ENCODE data around the gene GAB2.

GAB2 gene

DNA sequence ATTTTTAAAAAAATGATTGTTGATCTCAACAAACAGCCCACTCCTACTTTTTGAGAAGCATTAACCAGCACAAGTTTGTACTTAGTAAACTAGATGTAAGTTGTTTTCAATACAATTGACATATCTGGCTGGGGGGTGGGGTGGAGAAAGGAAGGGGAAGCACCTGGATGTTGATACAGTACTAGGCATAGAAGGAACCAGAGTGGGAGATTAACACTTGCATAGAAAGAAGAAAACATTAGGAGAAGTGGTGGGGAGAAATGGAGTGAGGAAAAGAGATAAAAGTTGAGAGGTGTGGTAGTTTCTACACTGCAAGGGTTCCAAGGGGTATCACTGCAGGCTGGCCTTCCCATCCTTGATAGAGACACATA lies 10.6 kb upstream of the GAB2 start (continued):
- TF ChIP-seq ZNF398 (tag by site-specific recombination; IDR thresholded peaks at IDR 0.05) (no peak), ZNF202 (tag by site-specific recombination; IDR thresholded peaks at IDR 0.05; ENCODE audit: borderline replicate concordance) (no peak), ZNF426 (tag by site-specific recombination; IDR thresholded peaks at IDR 0.05) (no peak)

GRCh38 chr11:78427615-78428265 lies 10.1 kb upstream of the GAB2 start:
- Histone ChIP-seq H3K4me1 (ENCODE audit: control insufficient read depth, insufficient read depth, low read length) (no peaks in the 10 kb centered on the region), H3K36me3 (ENCODE audit: control insufficient read depth in 2 of 2, insufficient read depth in 1 of 2, low read length in 2 of 2) (no peaks in the 10 kb centered on the region)
- POLR2A ChIA-PET: no interaction called here

GRCh38 chr11:78426845-78427244 lies 9.2 kb upstream of the GAB2 start:
- H3K4me1 ChIP-seq (ENCODE audit: control insufficient read depth, insufficient read depth, low read length): no peaks in the 10 kb centered on the region
- H3K4me3 ChIP-seq (ENCODE audit: low read depth, low read length): no peak overlapping the region
- ChIA-PET POLR2A (no interaction called here), CTCF (interaction anchor here (1.2 kb wide), 1 partner anchor 199 kb away, joined by 3 read pairs; no protein-coding TSS in a partner anchor)
- H3K9me3 ChIP-seq (ENCODE audit: control insufficient read depth, insufficient read depth, low read depth, low read length): no peaks in the 10 kb centered on the region
- H3K27ac ChIP-seq (ENCODE audit: extremely low read depth, low read depth, low read length): no peak overlapping the region
- no peak for TF ChIP-seq ZNF211 (tag by site-specific recombination; IDR thresholded peaks at IDR 0.05; ENCODE audit: low read depth)
- TF ChIP-seq ZNF555 (tag by site-specific recombination; conservative IDR thresholded peaks at IDR 0.05): no peak
- no peak for TF ChIP-seq TRIM28 (IDR thresholded peaks at IDR 0.05; ENCODE audit: borderline replicate concordance, low read length)
- no peak for TF ChIP-seq ZNF48 (tag by site-specific recombination; IDR thresholded peaks at IDR 0.05)
- no peak for TF ChIP-seq ZNF624 (tag by site-specific recombination; IDR thresholded peaks at IDR 0.05)
- TF ChIP-seq KLF9 (tag by site-specific recombination; IDR thresholded peaks at IDR 0.05; ENCODE audit: low read depth): no peak
- no peak for TF ChIP-seq ZNF404 (tag by site-specific recombination; IDR thresholded peaks at IDR 0.05)
- no peak for TF ChIP-seq KLF8 (tag by site-specific recombination; IDR thresholded peaks at IDR 0.05)
- TF ChIP-seq ZBTB21 (tag by site-specific recombination; IDR thresholded peaks at IDR 0.05): no peak
- no peak for TF ChIP-seq ZNF26 (tag by site-specific recombination; IDR thresholded peaks at IDR 0.05)
- H3K36me3 ChIP-seq (ENCODE audit: control insufficient read depth in 2 of 2, insufficient read depth in 1 of 2, low read length in 2 of 2): no peaks in the 10 kb centered on the region

More at GRCh38 chr11:78427615-78428265, 10.1 kb upstream of the GAB2 start:
- CTCF ChIA-PET: interaction anchor here (1.1 to 5.5 kb wide), 3 partner anchors 8 to 200 kb away, joined by 3 to 41 read pairs (median 4); partner anchors contain the start of gene GAB2
- no peaks in the 10 kb centered on the region for H3K9me3 ChIP-seq (ENCODE audit: control insufficient read depth, insufficient read depth, low read depth, low read length)
- no peak for TF ChIP-seq ZNF768 (tag by site-specific recombination; IDR thresholded peaks at IDR 0.05)
- no peak for TF ChIP-seq YY2 (tag by site-specific recombination; IDR thresholded peaks at IDR 0.05)
- TF ChIP-seq EGR2 (tag by site-specific recombination; IDR thresholded peaks at IDR 0.05; ENCODE audit: low read depth): no peak
- TF ChIP-seq GLIS2 (tag by site-specific recombination; IDR thresholded peaks at IDR 0.05): no peak
- TF ChIP-seq ZNF394 (tag by site-specific recombination; IDR thresholded peaks at IDR 0.05; ENCODE audit: borderline replicate concordance): no peak
- no peak for TF ChIP-seq ZNF24 (tag by site-specific recombination; IDR thresholded peaks at IDR 0.05)
- TF ChIP-seq ZBTB49 (tag by site-specific recombination; IDR thresholded peaks at IDR 0.05; ENCODE audit: low read depth): no peak
- no peak for TF ChIP-seq ZNF791 (tag by site-specific recombination; IDR thresholded peaks at IDR 0.05)
- no peak for TF ChIP-seq ZNF19 (tag by site-specific recombination; IDR thresholded peaks at IDR 0.05; ENCODE audit: low read depth)
- TF ChIP-seq, protein P1, sequence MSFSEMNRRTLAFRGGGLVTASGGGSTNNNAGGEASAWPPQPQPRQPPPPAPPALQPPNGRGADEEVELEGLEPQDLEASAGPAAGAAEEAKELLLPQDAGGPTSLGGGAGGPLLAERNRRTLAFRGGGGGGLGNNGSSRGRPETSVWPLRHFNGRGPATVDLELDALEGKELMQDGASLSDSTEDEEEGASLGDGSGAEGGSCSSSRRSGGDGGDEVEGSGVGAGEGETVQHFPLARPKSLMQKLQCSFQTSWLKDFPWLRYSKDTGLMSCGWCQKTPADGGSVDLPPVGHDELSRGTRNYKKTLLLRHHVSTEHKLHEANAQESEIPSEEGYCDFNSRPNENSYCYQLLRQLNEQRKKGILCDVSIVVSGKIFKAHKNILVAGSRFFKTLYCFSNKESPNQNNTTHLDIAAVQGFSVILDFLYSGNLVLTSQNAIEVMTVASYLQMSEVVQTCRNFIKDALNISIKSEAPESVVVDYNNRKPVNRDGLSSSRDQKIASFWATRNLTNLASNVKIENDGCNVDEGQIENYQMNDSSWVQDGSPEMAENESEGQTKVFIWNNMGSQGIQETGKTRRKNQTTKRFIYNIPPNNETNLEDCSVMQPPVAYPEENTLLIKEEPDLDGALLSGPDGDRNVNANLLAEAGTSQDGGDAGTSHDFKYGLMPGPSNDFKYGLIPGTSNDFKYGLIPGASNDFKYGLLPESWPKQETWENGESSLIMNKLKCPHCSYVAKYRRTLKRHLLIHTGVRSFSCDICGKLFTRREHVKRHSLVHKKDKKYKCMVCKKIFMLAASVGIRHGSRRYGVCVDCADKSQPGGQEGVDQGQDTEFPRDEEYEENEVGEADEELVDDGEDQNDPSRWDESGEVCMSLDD (tag by site-specific recombination; IDR thresholded peaks at IDR 0.05): no peak
- no peak for TF ChIP-seq GLI2 (tag by site-specific recombination; IDR thresholded peaks at IDR 0.05; ENCODE audit: borderline replicate concordance, low read depth)
- no peak for TF ChIP-seq ZNF341 (tag by site-specific recombination; IDR thresholded peaks at IDR 0.05; ENCODE audit: low read depth)
- TF ChIP-seq ZNF169 (tag by site-specific recombination; IDR thresholded peaks at IDR 0.05): no peak
- no peak for TF ChIP-seq ZNF311 (tag by site-specific recombination; IDR thresholded peaks at IDR 0.05; ENCODE audit: borderline replicate concordance)
- no peak for TF ChIP-seq SP2 (tag by site-specific recombination; IDR thresholded peaks at IDR 0.05)
- TF ChIP-seq ZBTB20 (tag by site-specific recombination; IDR thresholded peaks at IDR 0.05): no peak
- no peak overlapping the region for H3K4me3 ChIP-seq (ENCODE audit: low read depth, low read length)
- H3K27ac ChIP-seq (ENCODE audit: extremely low read depth, low read depth, low read length): no peak overlapping the region
